Activated CD8-positive, alpha-beta memory T cell treated with anti-CD3 and anti-CD28 coated beads, Interleukin-2, amount 50 U/mL, for 1 hour (primary cell): ENCODE measurements around the gene C2orf72.
"Not testable (repeated sequence)": the region's sequence is repeated elsewhere in the genome, so short reads cannot be mapped to it uniquely, and the experiment has no call there.

Experiments used
- DNase-seq: peaks from one replicate; pipeline ENCODE4 v3.0.0-alpha.2; 2020; ENCODE audit errors: extremely low read depth

C2orf72 gene

GRCh38 chr2:231015478-231015877, 21.8 kb upstream of the C2orf72 start:
- no peak for DNase-seq

DNA sequence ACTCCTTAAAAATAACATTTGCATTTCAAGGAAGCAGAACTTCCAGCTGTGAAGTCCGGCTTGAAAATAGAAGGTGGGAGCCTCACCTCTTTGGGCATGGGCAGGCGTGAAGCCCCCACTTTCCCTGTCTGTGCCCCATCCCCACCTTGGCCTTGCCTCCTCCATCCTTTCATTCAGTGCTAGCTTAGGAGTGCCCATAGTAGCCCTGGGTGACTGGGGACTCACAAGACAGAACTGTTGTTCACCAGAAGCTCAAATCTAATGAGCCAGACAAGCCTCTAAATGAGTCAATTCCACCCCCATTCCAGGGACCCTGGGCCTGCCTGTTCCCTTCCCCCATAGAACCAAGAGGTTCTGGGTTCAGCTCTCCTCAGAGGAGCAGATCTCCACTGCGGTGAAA, 21.4 kb upstream of the C2orf72 start:
- no peak for DNase-seq

DNA sequence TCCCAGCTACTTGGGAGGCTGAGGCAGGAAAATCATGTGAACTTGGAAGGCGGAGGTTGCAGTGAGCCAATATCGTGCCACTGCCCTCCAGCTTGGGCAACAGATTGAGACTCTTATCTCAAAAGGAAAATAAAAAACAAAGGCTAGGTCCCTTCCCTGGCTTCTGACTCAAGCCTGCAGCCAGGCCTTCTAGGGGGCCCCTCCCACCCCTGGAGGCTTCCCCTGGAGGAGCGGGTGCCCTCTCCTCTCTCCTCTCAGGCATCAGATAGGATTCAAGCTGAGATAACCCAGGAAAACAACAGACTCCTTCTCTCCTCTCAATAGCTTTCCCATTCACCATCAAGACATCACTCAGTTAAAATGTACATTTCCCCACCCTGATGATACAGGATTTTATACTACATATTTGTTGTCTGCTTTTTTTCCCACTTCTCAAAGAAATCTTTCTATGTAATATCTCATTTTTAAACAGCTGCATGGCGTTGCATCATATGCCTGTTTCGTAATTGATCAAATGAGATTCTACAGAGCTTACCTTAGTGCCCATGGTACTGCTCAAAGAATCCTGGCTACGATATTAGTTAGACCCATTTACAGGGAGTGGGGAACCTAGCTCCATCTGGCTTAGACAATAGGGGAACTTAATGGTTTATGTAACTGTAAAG, 20.6 kb upstream of the C2orf72 start:
- DNase-seq, result no peak

DNA sequence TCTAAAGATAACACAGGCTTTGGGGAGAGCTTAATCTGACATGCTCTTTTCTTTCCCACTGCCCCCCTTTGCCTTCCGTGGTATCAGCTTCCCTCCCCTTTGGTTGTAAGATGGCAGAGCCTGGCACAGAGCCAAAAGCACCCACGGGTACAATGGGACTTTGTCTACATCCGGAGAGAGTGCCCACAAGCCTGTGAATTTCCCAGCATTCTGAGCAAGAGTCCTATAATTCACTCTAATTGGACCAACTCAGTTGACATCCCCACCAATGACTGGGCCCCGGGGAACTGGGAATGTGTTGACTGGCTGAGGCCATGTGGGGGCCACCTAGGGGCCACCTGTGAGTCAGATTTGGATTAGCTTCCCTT, 20.1 kb upstream of the C2orf72 start:
- no peak for DNase-seq

- DNase-seq, result no peak
These were observed 19.1 kb upstream of the C2orf72 start for GRCh38 chr2:231018184-231018583.

- not testable (repeated sequence) for DNase-seq
These were observed 12.3 kb upstream of the C2orf72 start for GRCh38 chr2:231025059-231025458.

DNA sequence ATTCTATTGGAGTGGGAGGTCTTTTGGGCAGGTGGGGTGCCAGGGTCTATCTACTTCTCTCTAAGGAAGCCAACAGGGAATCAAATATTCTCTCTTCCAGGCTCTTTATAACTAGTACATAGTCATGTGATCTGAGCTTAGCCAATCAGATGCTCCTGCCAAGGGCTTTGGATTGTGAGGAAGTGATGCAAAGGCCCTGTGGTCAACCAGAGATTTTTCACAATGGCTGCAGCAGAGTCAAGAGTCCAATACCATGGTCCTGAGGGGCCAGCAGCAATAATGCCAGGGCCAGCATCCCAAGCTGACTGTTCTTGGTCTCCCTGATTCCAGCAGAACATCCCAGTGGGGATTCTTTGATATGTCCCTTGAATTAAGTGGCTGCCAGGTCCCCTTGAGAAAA, 8.4 kb upstream of the C2orf72 start:
- no peak for DNase-seq

DNA sequence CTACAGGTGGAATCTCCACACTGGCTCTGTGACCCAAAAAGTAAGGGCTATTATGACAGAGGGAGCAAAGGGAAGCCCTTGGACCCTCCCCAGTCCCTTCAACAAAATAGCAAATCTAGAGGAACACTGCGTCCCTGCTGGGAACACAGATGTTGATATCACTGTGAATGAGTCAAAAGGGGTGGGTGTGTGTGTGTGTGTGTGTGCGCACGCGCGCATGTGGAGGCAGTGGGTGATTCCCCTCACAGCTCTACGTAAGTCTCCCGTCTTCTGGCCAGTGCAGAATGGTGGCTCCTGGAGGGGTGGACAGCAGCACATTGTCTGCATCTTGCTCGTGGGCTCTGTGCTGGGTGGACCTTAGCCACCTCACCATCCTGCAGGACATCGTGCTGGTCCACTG, 7.8 kb upstream of the C2orf72 start:
- no peak for DNase-seq

DNA sequence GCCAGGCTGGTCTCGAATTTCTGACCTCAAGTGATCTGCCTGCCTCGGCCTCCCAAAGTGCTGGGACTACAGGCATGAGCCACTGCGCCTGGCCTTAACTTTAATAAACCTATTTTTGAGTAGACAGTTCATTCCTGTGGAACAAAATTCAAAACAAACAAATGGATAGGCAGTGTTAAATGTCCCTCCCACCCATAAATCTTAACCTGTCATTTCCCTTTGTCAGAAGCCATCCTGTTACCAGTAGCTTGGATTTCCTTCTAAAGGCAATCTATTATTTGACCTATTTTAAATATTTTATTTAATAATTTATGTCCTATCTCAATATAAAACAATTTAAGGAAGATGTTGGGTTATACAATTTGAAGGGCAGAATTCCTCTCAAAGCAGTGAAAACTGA, 6.6 kb upstream of the C2orf72 start:
- no peak for DNase-seq

GRCh38 chr2:231032575-231033140, 4.7 kb upstream of the C2orf72 start:
- no peak for DNase-seq

- no peak for DNase-seq
These were observed 3.9 kb upstream of the C2orf72 start for GRCh38 chr2:231033147-231034132.

- no peak for DNase-seq
These were observed 2.9 kb upstream of the C2orf72 start for GRCh38 chr2:231034291-231034882.

DNA sequence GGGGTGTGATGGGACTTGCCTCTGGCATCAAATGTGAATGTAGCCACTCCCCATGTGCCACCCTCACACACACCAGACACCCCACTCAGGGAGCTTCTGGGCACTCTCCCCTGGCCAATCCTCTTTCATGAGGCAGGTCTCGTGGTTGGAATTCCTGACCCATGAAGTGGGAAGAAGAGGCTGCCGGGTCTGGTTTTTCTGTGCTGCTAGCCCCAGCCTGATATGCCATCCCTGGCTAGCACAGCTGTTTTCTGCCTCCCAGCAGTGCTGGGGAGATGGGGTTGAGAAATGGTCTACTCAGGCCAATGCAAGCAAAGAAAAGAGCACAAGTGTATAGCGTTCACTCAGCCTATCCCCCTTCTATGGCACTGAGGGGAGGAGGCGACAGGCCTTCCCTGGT, 1.2 kb upstream of the C2orf72 start:
- no peak for DNase-seq

DNA sequence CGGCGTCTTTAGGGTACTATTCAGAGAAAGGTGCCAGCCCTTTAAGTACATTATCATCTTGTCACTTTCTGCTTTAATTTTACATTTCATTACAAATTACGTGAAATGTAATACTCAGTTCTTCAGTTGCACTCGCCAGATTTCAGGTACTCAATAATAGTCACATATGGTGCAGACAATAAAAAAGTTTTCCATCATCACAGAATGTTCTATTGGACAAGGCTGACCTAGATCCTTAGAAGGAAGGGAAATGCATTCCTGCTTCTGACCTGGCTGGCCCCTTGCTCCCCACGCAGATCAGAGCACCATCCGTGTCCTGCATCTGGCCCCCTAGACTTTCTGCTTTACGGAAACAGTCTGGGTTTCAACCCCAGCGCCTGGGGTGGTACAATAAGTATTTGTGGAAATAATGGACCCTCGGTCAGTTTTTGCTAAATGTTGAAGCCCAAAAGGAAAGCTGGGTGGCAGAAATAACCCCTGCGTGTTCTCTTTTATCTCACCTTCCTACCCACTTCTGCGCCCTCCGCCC, 681 bp upstream of the C2orf72 start:
- DNase-seq, result no peak

GRCh38 chr2:231037731-231038482, 584 bp downstream of the C2orf72 start:
- no peak for DNase-seq

GRCh38 chr2:231038483-231039293, 1.4 kb downstream of the C2orf72 start:
- no peak for DNase-seq

DNA sequence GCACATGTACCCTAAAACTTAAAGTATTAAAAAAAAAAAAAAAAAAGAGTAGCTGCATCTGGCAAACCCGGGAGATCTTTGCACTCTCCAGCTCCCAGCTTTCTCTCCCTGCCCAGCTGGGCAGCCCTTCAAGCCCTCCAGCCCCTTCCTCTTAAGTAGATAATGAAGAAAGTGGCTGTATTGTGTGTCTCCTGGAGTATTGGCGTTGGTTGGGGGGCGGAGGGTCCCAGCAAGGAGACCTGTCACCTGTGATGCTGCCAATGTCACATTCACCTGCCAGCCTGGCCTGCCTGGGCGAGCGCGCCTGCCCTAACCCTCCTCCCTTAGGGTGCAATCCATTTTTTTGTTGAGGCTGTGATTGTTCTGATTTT, 2.0 kb downstream of the C2orf72 start:
- no peak for DNase-seq

DNA sequence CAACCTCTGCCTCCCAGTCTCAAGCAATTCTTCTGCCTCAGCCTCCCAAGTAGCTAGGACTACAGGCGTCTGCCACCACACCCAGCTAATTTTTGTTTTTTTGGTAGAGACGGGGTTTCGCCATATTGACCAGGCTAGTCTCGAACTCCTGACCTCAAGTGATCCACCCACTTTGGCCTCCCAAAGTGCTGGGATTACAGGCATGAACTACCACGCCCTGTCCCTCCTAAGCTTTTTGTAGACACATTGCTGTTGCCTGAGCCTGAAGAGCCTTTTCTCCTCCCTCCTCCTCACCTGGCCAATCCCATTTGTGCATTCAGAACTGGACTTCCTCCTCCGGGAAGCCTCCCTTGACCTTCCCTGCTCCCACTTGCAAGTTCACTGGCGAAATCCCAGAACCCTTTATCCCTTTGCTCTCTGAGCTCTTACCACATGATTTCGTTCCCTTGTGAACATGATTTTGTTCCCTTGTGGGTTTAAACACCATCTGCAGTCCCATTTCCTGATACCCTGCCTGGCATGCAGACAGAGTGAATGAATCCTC, 2.6 kb downstream of the C2orf72 start:
- no peak for DNase-seq

- no peak for DNase-seq
These were observed 3.9 kb downstream of the C2orf72 start for GRCh38 chr2:231041061-231041689.

GRCh38 chr2:231043796-231044195, 6.5 kb downstream of the C2orf72 start:
- DNase-seq, result no peak
